T-helper 2 cell treated with Interferon-gamma antibody and Interleukin-4, amounts not matched to agents 5 μg/mL and 100 μg/mL, for 36 hours (primary cell): Measurements from ENCODE around the gene VAV1.
"Not testable (repeated sequence)": the region's sequence is repeated elsewhere in the genome, so short reads cannot be mapped to it uniquely, and the experiment has no call there.

ENCODE experiments used
- DNase-seq: peaks from one replicate; pipeline ENCODE4 v3.0.0; 2021; ENCODE audit warnings: low spot score
- H3K27ac Mint-ChIP-seq: one replicate; pipeline ENCODE4 v1.8.0; 2021; ENCODE audit warnings: mild to moderate bottlenecking, mixed read lengths
- H3K27me3 Mint-ChIP-seq: one replicate; pipeline ENCODE4 v1.8.0; 2021; ENCODE audit warnings: low read depth, mixed read lengths
- H3K36me3 Mint-ChIP-seq: one replicate; pipeline ENCODE4 v1.8.0; 2021; ENCODE audit warnings: low read depth, mixed read lengths
- H3K4me1 Mint-ChIP-seq: one replicate; pipeline ENCODE4 v1.8.0; 2021; ENCODE audit warnings: low read depth, mixed read lengths
- H3K4me3 Mint-ChIP-seq: one replicate; pipeline ENCODE4 v1.8.0; 2022; ENCODE audit warnings: mild to moderate bottlenecking, moderate library complexity, mixed read lengths
- H3K9me3 Mint-ChIP-seq: one replicate; pipeline ENCODE4 v1.8.0; 2021; ENCODE audit warnings: mixed read lengths

Gene VAV1

GRCh38 chr19:6800160-6800790, 27.8 kb downstream of the VAV1 start:
- Mint-ChIP-seq H3K27ac (peak overlapping the region; percentile 87), H3K4me1 (peaks cover 47% of the 10 kb centered on the region), H3K36me3 (peaks cover 36% of the 10 kb centered on the region), H3K4me3 (peak overlapping the region; percentile 76)
- DNase-seq, H3K9me3 Mint-ChIP-seq, H3K27me3 Mint-ChIP-seq: not testable (repeated sequence)

GRCh38 chr19:6800991-6801484, 28.5 kb downstream of the VAV1 start:
- DNase-seq: no peak
- peak overlapping the region; percentile 76 for H3K4me3 Mint-ChIP-seq
- H3K27me3 Mint-ChIP-seq: no peaks in the 10 kb centered on the region
- H3K9me3 Mint-ChIP-seq: peaks cover 4% of the 10 kb centered on the region
- peaks cover 45% of the 10 kb centered on the region for H3K4me1 Mint-ChIP-seq
- H3K27ac Mint-ChIP-seq: peak overlapping the region; percentile 87
- peaks cover 31% of the 10 kb centered on the region for H3K36me3 Mint-ChIP-seq

- H3K27me3 Mint-ChIP-seq: no peaks in the 10 kb centered on the region
- peak overlapping the region; percentile 87 for H3K27ac Mint-ChIP-seq
- peaks cover 2% of the 10 kb centered on the region for H3K9me3 Mint-ChIP-seq
- H3K4me3 Mint-ChIP-seq: peak overlapping the region; percentile 76
- DNase-seq: peak; percentile 79
- H3K36me3 Mint-ChIP-seq: peaks cover 30% of the 10 kb centered on the region
- H3K4me1 Mint-ChIP-seq: peaks cover 42% of the 10 kb centered on the region
Measured at GRCh38 chr19:6801485-6802086, 29.1 kb downstream of the VAV1 start.

DNA sequence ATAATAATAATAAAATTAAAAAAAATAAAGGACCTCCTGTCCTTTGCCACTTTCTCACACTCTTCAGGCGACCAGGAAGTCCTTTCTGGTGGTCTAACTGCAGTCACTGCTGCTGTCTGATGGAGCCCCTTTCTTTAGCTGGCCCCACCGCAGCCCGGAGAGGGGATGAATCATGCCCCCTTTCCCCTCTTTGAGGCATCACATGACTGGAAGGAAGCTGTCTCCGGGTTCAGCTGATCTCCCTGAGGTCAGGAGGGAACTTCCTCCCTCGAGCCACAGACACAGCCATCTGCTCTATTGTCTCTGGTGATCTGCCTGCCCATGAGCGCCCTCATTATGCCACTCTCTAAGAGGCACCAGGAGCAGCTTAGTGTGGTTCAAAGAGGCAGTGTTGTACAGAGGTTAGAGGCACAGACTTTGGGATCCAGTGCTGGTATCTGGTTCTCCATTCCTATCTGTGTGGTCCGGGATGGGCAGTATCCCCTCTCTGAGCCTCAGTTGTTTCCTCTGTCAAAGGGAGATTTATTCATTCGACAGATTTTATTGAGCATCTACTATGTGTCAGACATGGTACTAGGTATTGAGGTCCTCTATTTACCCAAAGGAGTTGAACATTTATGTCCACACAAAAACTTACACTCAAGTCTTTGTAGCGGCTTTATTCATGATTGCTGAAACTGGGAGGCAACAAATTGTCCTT, 30.0 kb downstream of the VAV1 start:
- peak; percentile 80 for DNase-seq
- Mint-ChIP-seq H3K4me3 (peak overlapping the region; percentile 85), H3K9me3 (no peaks in the 10 kb centered on the region), H3K27ac (peak overlapping the region; percentile 94), H3K27me3 (no peaks in the 10 kb centered on the region), H3K36me3 (peaks cover 32% of the 10 kb centered on the region), H3K4me1 (peaks cover 36% of the 10 kb centered on the region)

DNA sequence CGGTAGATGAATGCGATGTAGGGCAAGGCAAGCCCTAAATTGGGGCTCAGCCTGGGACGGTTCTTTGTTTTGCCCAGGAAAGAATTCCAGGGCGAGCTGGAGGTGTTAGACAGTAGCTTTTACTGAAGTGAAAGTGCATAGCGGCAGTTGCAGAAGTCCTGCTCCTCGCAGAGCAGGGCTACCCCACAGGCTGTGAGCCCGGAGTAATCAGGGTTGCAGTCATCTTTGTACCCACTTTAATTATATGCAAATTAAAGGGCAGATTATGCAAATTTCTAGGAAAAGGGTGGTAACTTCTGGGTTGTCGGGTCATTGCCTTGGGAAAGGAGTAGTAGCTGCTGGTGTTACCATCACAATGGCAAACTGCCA, 30.5 kb downstream of the VAV1 start:
- H3K4me1 Mint-ChIP-seq: peaks cover 36% of the 10 kb centered on the region
- H3K9me3 Mint-ChIP-seq: no peaks in the 10 kb centered on the region
- H3K27ac Mint-ChIP-seq: peak overlapping the region; percentile 94
- H3K27me3 Mint-ChIP-seq: no peaks in the 10 kb centered on the region
- H3K36me3 Mint-ChIP-seq: peaks cover 34% of the 10 kb centered on the region
- peak overlapping the region; percentile 85 for H3K4me3 Mint-ChIP-seq
- DNase-seq: no peak

DNA sequence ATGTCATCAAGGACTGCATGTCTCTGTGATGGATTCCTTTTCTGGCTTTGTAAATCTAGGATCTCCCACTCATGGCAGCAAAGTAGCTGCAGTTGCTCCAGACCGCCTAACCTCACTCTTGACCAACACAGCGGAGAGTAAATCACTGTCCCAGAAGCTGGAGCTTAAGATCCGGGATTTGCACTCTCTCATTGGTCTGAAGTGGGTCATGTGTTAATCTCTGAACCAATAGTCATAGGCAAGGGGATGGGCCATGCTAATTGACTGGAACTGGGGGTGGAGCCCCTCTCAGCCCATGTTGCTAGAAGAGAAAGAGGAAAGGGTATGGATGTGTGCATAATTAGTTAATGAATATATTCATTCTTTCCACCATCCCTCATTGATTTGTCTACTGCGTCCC, 34.0 kb downstream of the VAV1 start:
- H3K27me3 Mint-ChIP-seq: no peaks in the 10 kb centered on the region
- peaks cover 6% of the 10 kb centered on the region for H3K9me3 Mint-ChIP-seq
- H3K27ac Mint-ChIP-seq: no peak overlapping the region
- no peak overlapping the region for H3K4me3 Mint-ChIP-seq
- no peak for DNase-seq
- peaks cover 39% of the 10 kb centered on the region for H3K36me3 Mint-ChIP-seq
- peaks cover 29% of the 10 kb centered on the region for H3K4me1 Mint-ChIP-seq

DNA sequence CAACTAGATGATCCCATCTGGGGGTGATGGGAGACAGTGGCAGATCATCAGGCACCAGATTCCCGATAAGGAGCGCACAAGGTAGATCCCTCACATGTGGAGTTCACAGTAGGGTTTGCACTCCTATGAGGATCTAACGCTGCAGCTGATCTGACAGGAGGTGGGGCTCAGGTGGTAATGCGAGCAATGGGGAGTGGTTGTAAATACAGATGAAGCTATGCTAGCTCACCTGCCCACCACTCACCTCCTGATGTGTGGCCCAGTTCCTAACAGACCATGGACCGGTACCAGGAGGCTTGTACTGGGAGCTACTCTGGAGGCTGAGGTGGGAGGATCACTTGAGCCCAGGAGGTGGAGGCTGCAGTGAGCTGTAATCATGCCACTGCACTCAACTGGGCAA, 34.8 kb downstream of the VAV1 start:
- no peak for DNase-seq
- no peak overlapping the region for H3K4me3 Mint-ChIP-seq
- H3K9me3 Mint-ChIP-seq: peaks cover 9% of the 10 kb centered on the region
- H3K36me3 Mint-ChIP-seq: peaks cover 47% of the 10 kb centered on the region
- H3K27ac Mint-ChIP-seq: no peak overlapping the region
- no peaks in the 10 kb centered on the region for H3K27me3 Mint-ChIP-seq
- peaks cover 31% of the 10 kb centered on the region for H3K4me1 Mint-ChIP-seq

GRCh38 chr19:6808494-6808893, 36.0 kb downstream of the VAV1 start:
- Mint-ChIP-seq H3K4me3 (no peak overlapping the region), H3K36me3 (peaks cover 46% of the 10 kb centered on the region), H3K27me3 (no peaks in the 10 kb centered on the region), H3K27ac (no peak overlapping the region), H3K4me1 (peaks cover 32% of the 10 kb centered on the region), H3K9me3 (peaks cover 9% of the 10 kb centered on the region)
- DNase-seq: no peak

DNA sequence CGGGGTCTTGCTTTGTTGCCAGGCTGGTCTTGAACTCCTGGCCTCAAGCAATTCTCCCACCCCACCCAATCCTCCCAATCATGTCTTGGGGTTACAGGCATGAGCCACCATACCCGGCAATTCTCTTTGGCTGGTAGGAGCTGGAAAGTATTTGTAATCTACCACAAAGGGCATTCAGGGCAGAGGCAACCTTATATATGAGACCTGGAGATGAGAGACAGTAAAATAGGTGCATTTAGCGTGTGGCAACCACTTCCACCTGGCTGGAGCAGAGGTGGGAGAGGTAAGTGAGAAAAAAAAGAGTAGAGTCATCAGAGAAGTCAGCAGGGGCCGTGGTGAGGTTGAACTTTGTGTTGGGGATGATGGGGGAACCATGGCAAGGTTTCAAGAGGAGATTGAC, 36.8 kb downstream of the VAV1 start:
- Mint-ChIP-seq H3K27me3 (no peaks in the 10 kb centered on the region), H3K4me3 (no peak overlapping the region), H3K27ac (no peak overlapping the region), H3K4me1 (peaks cover 36% of the 10 kb centered on the region), H3K9me3 (peaks cover 9% of the 10 kb centered on the region), H3K36me3 (peaks cover 43% of the 10 kb centered on the region)
- no peak for DNase-seq

DNA sequence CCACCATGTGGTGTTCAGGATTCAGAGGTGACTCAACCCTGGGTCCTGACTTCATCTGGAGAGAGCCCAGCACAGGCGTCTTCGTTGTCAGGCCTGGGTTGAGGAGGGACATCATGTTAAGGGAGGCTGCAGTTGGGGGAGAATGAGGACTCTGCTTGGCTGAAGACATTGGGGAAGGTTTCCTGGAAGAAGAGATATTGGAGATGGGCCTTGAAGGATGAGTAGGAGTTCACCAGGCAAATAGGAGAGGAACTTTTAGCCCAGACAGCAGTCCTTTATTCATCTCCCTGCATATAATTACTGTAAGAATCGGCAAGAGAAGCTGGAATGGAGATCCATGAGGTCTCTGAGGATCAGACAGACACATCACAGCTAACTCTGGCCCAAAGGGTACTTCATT, 38.9 kb downstream of the VAV1 start:
- Mint-ChIP-seq H3K27me3 (no peaks in the 10 kb centered on the region), H3K27ac (no peak overlapping the region), H3K4me1 (peaks cover 44% of the 10 kb centered on the region), H3K9me3 (peaks cover 9% of the 10 kb centered on the region), H3K4me3 (no peak overlapping the region), H3K36me3 (peaks cover 52% of the 10 kb centered on the region)
- DNase-seq: no peak

DNA sequence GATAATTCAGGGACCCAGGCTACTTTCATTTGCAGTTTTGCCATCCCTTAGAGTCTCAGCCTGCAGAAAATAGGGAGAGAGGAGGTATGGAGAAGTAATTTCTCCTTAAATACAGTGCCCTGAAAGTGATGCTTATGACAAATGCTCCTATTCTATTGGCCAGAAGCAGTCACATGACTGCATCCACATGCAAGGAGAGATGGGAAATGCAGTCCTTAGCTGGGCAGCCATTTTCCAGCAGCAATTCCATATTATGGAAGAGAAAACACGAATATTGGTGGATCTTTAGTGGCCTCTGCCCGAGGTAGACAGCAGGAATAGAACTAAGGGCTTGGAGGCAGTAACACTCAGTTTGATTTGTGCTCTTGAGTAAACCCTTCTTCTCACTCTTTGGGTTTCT, 39.4 kb downstream of the VAV1 start:
- Mint-ChIP-seq H3K4me3 (no peak overlapping the region), H3K27ac (no peak overlapping the region), H3K4me1 (peaks cover 43% of the 10 kb centered on the region), H3K27me3 (no peaks in the 10 kb centered on the region), H3K36me3 (peaks cover 51% of the 10 kb centered on the region), H3K9me3 (peaks cover 9% of the 10 kb centered on the region)
- no peak for DNase-seq

DNA sequence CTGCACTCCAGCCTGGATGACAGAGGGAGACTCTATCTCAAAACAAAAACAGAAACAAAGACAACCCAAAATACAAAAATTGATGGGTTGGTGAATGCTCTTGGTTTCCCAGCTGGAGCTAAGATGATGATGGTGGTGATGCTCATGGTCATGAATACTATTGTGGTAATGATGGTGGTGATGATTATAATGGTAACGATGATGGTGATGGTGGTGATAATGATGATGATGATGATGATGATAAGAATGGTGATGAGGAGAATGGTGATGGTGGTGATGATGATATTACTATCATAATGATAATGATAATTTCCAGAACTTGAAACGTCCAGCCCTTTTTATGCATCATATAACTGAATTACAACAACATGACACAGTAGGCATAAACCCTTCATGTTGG, 40.1 kb downstream of the VAV1 start:
- Mint-ChIP-seq H3K36me3 (peaks cover 49% of the 10 kb centered on the region), H3K4me3 (no peak overlapping the region), H3K27ac (no peak overlapping the region), H3K4me1 (peaks cover 46% of the 10 kb centered on the region), H3K9me3 (peaks cover 9% of the 10 kb centered on the region), H3K27me3 (no peaks in the 10 kb centered on the region)
- DNase-seq: no peak

- no peak for DNase-seq
- peaks cover 52% of the 10 kb centered on the region for H3K36me3 Mint-ChIP-seq
- peaks cover 9% of the 10 kb centered on the region for H3K9me3 Mint-ChIP-seq
- peak overlapping the region; percentile 72 for H3K27ac Mint-ChIP-seq
- H3K4me1 Mint-ChIP-seq: peaks cover 43% of the 10 kb centered on the region
- H3K4me3 Mint-ChIP-seq: no peak overlapping the region
- H3K27me3 Mint-ChIP-seq: no peaks in the 10 kb centered on the region
Measured at GRCh38 chr19:6813659-6814058, 41.2 kb downstream of the VAV1 start.

DNA sequence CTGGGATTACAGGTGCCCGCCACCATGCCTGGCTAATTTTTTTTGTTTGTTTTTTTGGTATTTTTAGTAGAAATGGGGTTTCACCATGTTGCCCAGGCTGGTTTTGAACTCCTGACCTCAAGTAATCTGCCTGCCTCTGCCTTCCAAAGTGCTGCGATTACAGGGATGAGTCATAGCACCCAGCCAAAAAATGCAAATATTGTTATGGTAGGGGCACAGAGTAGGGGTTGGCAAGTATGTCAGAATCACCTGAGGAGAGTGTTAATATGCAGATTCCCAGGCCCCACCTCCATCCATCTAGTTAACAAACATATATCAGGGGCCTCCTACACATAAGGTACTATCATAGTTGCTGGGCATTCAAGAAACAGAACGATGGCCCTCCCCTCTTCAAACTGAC, 44.7 kb downstream of the VAV1 start:
- Mint-ChIP-seq H3K27me3 (no peaks in the 10 kb centered on the region), H3K4me1 (peaks cover 29% of the 10 kb centered on the region), H3K9me3 (peaks cover 10% of the 10 kb centered on the region), H3K27ac (no peak overlapping the region), H3K4me3 (no peak overlapping the region), H3K36me3 (peaks cover 61% of the 10 kb centered on the region)
- no peak for DNase-seq
